GM20000 (cell line): ENCODE results near the gene SENP8.

ENCODE experiments used
- DNase-seq: peaks from one replicate; pipeline ENCODE4 v3.0.0; 2012; ENCODE audit warnings: low spot score
- CTCF ChIP-seq: IDR thresholded peaks from 2 replicates; pipeline ENCODE4 v1.5.1; 2012; ENCODE audit warnings: mild to moderate bottlenecking, control low read depth; ENCODE audit errors: extremely low read depth, missing control alignments

The SENP8 gene

GRCh38 chr15:72178976-72179585 lies 60.9 kb downstream of the SENP8 start:
- TF ChIP-seq CTCF: no peak

GRCh38 chr15:72179950-72180581 lies 61.9 kb downstream of the SENP8 start:
- no peak for DNase-seq
- TF ChIP-seq CTCF: no peak

More at GRCh38 chr15:72178976-72179585, 60.9 kb downstream of the SENP8 start:
- DNase-seq: no peak

- DNase-seq: no peak
- TF ChIP-seq CTCF: no peak
Observed at GRCh38 chr15:72180761-72181324, 62.6 kb downstream of the SENP8 start.

GRCh38 chr15:72182244-72182643 lies 64.0 kb downstream of the SENP8 start:
- no peak for DNase-seq

GRCh38 chr15:72182673-72183072 lies 64.5 kb downstream of the SENP8 start:
- no peak for DNase-seq
- TF ChIP-seq CTCF: no peak

More at GRCh38 chr15:72182244-72182643, 64.0 kb downstream of the SENP8 start:
- TF ChIP-seq CTCF: no peak

- DNase-seq: no peak
- TF ChIP-seq CTCF: no peak
Observed at GRCh38 chr15:72183781-72184164, 65.6 kb downstream of the SENP8 start.

- no peak for DNase-seq
- TF ChIP-seq CTCF: no peak
Observed at GRCh38 chr15:72184165-72184811, 66.1 kb downstream of the SENP8 start.
